NK-92 (cell line): Measurements from ENCODE around the gene PTPRT.

Experiments
- DNase-seq: peaks from one replicate; lab custom pipeline; 2025; ENCODE audit not compliant: unreplicated experiment; lab: John Stamatoyannopoulos, UW

The PTPRT gene

DNA sequence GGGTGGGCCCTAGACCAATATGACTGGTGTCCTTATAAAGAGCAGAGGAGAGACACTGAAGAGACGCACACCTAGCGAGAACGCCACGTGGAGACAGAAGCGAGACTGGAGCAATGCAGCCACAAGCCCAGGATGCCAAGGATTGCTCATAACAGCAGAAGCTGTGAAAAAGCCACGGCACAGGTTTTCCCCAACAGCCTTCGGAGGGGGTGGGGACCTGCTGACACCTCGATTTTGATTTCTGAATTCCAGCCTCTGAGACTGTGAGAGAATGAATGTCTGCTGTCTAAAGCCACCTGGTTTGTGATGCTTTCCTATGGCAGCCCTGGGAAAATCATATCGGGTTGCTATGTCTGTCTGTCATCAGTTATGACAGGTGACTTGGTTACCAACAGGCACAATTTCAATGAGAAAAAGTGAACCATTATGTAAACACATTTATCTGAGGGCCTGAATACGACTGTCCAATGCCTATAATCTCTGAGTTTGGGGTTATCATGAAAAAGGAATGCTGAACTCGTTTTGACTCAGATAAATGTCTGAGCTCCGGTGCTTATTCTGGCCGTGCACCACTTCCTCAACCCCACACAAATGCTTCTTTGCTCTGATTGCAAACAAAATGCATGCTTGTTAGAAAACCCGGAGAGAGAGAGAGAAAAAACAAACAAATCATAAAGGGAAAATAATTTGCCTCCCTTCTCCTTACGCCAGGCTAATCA lies 769.7 kb downstream of the PTPRT start:
- no peak for DNase-seq

DNA sequence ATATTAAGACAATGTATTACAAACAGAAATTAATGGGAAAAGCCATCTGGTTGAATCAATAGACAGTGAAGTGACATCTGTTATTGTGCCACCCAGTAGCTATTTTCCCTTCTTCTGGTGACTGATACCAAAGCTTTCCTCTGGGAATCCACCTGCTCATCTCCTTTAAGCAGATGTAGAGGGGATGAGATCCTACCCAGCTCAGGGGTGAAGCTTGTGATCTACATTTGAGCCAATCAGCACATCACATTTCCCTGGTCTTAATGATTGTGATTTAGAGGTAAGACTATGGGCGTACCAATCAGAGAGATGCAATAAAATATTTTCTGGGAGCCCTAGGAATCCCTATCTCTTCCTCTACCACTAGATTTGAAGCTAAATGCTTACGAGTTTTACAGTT lies 782.9 kb downstream of the PTPRT start:
- DNase-seq = no peak

DNA sequence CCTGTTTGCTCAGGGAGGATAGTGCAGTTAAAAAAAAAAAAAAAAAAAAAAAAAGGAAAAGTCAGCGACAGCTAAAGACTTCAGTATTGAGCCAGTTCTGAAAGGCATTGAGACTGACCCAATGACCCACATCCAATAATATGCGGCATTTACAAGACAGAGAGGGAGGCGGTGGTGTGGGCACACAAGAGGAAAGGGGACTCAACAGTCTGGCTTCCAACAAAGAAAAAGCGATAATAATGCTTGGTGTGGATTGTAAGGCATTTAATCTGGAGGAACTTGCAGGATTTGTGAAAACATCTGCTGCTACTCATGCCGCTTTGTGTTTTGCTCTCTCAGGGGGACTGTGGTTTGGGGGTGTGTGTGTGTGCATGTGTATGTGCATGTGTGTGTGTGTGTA lies 787.3 kb downstream of the PTPRT start:
- DNase-seq = no peak

DNA sequence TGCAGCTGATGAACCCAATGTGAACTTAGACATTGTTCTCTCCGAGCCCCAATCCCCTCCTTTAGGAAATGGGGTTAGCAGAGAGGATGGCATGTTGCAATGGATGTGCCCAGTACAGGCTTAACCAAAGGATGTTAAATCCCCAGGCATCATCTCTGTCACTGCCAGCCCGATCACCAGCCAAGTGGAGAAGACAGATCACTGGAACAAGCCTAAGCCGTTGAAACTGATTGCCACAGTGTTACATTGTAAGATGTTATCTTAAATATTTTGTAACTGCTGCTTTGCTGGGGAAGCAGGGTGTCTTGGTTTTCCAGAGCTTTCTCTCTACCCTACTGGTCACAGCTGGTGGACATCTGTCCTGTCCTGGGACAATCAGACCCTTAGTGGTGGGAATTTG lies 788.1 kb downstream of the PTPRT start:
- no peak for DNase-seq

DNA sequence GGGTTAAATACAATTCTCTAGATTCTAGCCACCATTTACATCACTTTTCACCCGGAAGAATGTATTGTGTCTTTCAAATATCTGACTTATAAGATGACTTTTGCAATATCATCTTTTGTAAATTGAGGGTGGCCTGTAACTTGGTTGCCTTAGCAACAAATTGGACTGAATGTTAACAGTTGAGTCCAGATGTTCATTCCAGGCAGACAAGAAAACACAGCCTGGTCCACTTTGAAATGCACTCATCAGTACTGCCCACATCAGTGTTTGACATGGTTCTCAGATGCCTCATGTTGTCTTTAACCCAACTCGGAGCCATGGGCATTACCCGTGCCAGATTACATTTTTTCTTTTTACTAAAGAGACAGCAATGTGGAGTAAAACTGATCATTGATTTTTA lies 789.9 kb downstream of the PTPRT start:
- no peak for DNase-seq

DNA sequence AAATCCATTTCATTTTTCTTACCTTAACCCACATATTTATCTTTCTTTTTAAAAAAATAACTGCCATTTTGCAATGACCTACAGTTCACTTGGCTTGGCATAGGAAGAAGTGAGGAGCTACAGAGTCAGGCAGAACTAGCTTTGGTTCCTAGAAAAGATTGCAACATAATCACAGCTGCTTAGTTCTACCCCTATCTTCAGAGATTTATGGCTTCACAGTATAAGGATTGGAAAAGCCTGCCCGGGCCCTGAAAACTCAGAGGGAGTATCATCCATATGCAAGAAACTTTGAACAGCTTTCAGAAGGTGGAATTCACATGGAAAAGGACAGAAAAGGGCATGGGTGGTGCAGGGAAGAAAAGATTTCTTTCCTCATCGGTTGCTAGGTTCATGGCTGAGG lies 797.3 kb downstream of the PTPRT start:
- DNase-seq = no peak

DNA sequence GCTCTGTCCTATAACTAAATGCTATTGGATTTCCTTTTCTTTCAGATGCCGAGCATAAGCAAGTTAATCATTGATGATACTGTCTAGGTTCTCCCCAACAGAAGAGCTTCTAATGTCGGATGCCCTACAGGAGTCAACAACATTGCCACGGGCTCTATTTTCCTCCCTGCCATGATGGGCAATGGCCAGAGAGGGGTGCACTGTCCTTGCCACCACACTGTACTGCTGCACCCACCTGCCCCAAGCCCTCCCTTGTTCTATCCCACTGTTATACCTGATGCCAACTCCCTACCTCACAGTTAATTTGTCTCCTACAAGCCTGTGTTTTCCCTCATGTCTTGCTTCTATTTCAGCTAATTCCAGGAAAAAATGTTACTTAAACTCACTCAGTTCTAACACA lies 797.9 kb downstream of the PTPRT start:
- DNase-seq = no peak

DNA sequence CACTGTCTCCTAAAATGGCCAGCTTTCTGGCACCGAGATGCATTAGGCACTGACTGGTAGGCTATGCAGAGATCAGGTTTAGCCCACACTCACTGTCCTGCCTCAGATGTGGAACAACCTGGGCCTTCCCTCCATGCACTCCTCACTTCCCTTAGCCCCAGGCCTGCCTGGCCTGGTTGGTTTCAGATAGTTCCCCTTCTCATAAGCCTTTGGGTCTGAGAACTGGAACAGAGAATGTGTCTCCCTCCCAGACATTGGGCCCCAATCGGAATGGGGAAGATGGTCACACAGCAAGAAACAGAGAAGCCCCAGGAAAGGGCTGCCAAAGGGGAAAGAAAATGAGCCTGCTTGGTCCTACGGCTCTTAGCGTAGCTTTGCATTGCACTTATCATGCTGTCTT lies 809.4 kb downstream of the PTPRT start:
- DNase-seq = no peak

DNA sequence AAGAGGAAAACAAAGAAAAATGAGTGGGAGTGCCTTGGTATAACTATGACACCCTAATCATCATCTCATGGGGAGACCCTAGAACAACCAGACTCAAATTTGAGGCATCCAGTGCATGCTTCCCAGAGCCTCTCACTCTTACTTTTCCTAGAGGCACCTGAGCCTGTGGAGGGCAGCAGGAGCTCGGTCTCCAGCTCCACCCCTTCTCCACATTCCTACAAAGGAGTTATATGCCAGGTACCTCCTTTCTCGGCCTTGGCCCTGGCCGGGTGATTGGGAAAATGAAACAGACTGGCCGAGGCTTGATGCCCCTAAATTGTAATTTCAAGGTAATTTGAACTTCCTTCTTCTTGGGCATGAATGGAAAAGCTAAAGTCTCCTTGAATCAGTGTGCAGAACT lies 810.3 kb downstream of the PTPRT start:
- DNase-seq = no peak

DNA sequence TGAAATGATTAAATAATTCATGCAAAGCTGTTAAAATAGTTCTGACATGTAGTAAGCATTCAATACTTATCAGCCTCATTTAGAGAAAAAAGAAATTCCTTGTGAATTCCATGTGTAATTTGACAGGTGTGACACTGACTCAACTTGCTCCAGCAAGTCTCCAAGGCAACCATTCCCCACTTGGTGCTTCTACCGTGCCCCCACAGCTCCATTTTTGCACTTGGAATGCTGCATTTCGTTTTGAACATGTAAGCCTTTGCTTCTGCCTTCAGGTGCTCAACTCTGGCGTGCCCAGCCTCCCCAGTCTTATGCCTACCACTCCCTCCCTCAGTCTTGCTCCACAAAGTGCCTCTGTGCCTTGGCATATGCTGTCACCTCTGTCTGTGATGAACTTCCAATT lies 810.9 kb downstream of the PTPRT start:
- DNase-seq = no peak

DNA sequence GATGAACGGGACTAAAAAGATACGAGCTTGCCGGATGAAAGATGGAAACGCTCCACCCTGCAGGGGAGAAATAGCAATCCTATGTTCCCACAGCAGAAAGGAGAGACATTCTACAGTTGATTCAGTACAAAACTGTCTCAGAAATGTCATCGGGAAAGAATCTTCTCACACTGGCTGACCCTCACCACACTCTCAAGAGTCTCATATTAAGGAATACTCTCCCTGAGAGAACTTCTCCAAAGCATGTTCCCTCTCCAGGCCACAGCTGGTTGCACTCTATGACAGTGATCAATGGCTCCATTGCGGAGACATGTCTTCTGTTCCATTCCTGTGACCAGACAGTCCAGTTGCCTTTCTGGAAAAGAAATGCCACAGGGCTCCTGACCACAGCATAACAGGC lies 813.6 kb downstream of the PTPRT start:
- DNase-seq = no peak

DNA sequence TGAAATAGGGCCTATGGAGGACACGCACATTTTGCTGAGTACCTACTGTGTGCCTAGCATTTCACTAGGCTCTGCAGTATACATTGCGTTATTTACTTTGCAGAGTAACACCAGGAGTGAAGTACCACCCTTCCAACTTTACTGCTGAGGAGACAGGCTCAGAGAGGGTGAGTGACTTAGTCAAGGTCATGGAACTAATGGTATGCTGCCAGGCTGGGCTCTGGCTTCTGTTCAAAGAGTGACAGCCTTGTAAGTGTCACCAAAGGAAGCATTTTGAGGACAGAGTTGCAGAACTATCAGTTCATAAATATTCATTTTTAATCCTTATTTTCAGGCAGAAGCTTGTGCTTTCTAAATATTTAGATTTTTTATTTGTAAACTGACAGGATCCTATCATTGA lies 816.7 kb downstream of the PTPRT start:
- DNase-seq = no peak

DNA sequence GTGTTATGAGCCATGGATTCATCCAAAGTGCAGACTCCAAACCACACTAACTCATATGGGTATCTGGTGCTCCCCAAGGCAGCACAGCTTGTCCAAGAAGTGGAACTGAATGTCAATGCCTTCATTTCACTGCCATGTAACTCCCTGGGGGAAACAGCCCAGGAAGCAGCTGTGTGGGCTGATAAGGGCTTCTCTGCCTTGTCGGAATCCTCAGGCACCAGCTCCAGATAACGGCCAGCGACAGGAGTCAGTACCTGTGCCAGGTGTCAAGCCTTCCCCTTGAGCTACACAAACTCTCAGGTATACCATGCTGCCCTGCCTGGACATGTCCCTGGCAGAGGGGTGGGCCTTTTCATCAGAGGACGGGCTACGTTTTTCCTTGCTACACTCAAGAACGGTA lies 819.6 kb downstream of the PTPRT start:
- DNase-seq = no peak

DNA sequence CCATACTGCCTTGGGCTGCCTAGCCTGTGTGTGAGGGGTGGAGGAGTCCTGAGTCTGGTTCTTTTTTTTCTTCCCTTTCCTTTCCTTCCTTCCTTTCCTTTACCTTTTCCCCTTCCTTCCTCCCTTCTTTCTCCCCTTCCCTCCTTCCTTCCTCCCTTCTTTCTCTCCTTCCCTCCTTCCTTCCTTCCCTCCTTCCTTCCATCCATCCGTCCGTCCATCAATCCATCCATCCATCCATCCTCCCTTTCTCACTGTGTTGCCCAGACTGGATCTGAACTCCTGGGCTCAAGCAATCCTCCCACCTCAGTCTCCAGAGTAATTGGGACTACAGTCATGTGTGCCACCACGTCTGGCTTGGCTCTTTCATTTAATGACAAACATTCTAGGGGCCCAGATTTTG lies 820.8 kb downstream of the PTPRT start:
- no peak for DNase-seq

DNA sequence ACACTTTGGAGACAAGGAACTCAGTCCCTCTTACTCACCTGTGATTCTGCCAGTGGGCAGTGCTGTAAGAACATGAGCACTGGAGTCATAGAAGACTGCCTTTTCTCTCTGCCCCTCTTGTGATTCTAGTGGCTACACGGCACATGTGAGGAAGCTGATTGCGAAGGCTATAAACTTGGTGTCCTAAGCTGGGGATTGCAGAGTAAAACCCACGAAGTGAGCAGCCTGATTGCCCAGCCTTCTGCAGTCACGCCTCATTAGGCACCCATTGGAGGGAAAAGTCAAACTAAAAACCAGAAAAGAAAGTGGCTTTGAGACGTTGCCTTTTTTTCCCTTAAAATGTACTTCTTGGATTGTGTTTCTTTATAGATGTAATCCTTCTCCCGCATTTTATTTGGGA lies 823.1 kb downstream of the PTPRT start:
- no peak for DNase-seq

DNA sequence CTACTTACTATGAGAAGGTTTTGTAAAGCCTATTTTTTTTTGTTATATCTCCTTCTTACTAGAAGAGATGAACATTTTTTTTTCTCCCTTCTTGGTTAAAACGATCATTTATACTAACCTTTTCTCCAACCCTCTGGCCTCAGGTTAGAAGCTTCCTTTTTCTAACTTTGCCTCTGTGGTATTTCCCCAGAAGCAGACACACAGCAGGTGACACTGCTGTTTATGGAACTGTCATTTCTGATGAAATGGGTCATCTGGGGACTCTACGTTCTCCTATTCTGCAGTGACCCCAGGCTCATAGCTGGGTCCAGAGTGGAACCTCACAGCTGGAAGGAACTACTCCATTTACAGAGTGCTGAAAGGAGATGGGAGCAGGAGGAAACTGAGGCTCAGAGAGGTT lies 825.3 kb downstream of the PTPRT start:
- DNase-seq = no peak

DNA sequence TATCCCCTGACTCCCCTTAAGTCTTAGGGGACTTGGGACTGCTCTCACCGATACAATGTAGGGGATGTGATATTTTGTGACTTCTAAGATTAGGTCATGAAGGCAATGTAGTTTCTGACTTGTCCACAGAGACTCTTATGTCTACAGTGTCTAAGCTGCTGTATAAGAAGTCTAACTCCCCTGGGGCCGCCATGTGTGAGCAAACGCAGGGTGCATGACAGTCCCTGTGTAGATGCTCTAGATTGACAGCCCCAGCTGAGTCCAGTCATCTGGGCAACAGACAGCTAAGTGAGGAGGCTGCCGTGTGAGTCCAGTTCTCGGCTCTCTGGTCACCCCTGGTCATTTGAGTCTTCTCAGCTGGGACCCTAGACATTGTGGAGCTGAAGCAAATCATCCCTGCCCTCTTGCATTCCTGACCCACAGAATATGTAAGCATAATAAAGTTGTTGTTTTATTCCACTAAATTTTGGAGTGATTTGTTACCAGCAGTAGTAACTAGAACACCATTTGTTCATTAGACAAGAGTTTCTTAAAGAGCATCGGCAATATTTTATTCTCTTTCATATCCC lies 828.2 kb downstream of the PTPRT start:
- DNase-seq = no peak

DNA sequence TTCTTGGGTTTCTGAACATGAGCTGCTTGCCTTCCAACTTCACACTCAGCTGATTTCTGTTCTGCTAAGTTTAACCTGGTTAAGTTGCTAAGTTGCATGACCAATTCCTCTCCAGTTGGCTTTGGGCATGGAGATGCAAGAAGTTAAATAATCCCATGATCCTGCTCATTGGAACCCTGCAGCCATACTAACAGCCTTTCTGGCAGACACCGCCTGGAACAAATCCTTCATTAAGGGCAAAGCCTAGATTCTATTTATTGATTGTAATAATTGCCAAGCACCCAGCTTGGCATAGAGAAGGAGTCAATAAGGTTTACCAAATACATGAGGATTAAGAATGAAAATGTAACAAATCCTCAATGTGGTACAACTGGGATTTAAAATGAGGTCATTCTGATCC lies 829.1 kb downstream of the PTPRT start:
- DNase-seq = no peak

DNA sequence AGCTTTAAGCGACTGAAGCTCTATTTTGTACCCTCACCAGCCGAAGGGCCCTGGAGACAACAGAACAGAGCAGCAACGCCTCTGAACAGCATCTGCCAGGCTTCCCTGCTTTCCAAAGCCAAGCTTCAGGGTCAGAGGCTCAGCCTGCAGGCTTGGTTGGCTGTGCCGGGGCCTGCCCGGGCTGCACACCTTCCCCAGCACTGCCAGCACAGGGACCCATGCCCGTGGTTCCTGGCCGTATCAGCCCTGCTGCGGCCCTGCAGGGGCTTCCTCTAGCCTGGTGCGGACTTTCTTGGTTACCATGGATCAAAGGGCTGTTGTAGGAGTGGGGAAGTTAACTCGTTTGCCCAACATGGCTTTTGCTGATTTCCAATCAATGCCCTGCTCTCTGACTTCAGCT lies 830.1 kb downstream of the PTPRT start:
- DNase-seq = no peak

DNA sequence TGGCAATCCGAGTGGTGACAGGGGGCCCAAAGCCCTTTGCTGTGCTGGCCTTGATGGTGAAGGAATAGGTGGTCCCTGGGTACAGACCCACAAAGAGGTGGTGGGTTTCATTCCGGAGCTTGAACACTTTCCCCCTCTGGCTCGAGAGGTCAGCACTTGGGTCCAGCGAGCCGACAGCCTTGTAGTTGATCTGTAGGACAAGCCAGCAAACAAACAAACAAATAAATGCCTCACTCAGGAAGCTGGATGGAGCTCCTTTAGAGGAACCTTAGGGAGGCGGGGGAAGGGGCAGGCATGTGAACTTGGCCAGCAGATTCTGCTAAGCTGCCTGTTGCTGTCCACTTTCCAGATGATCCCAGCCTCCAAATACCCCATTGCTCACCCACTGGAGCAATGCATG lies 837.6 kb downstream of the PTPRT start:
- DNase-seq = no peak

DNA sequence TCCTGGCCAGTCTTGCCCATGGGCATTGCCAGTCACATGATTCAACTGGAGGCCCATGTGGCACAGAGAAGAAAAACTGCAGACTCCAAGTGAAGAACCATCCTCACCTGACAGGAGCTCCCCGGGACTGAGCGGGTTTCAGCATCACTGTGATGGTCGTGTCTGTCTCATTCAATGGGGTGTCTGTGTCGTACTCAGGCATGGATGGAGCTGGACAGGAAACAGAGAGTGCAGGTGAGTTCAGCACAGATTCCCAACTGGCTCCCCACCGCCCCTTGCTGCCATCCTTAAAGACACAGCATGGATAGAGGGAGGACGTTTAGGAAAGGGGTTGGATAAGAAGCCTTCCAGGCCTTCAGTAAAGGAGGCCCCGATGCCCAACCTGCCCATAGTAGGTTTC lies 839.2 kb downstream of the PTPRT start:
- no peak for DNase-seq

DNA sequence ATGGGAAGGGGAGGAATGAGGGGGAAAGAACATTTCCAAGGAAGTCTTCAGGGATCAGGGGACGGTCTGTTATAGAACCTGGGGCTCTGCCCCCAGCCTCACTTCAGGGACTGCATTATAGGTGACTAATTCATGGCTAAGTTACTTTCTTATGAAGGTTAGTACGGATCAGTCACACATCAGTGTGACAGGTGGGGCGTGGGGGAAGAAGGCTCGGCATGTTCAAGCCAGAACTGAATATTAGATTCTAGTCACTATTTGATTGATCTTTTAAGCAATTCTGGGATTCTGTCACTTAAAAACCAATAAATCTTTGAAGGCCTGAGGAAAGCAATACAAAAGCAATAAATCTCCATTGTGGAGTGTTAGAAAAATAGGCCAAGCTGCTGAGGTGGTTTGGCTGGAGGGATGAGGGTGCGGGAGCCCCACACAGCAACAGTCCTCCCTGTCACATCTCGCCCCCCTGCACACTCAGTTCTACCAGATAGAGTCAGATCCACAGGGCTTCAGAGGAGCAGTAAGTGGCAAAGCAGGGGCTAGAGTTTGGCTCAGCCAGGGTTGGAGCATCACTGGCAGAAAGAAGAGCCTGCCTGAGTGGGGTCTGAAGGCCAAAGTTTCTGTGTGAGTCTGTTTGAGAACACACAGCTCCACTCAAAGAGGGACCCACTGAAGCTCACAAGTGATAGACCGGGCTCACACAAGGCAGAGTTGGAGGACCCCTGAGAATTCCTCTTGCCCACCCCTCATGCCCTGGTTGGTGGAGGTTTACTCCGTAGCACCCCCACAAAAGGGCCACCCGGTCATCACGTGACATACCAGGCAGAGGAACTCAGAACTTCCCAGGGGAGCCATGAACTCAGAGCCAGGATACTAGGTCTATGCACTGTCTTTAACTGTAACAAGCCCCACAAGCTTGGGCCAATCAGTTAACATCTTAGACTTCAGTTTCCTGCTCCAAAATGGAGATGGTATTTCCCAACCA lies 843.2 kb downstream of the PTPRT start:
- DNase-seq = no peak
